Esophagus squamous epithelium (tissue), 5 donors: ENCODE measurements around the gene TMEM119. TPM values are rescaled to one million over a fixed set of nuclear protein-coding genes. Genes with fewer than 3 reads are reported as not detected.

Source experiments
- DNase-seq: peaks from one replicate; lab custom pipeline; 2025; lab: John Stamatoyannopoulos, UW
- H3K27ac ChIP-seq, 4 donors: fragments of 200-600 bp; sonication (generic); one replicate each; pipeline ENCODE4 v1.5.1; 2016 to 2019; ENCODE audit warnings: mild to moderate bottlenecking in 1 of 4
- H3K27me3 ChIP-seq, 4 donors: fragments of 200-600 bp; sonication (generic); 1 replicate in 3 of 4; 2 replicates in 1 of 4; pipeline versions ENCODE4 v1.5.1 to v1.6.0; 2017 to 2021; ENCODE audit warnings: antibody characterized with exemption in 1 of 4
- H3K36me3 ChIP-seq, 3 donors: fragments of 200-600 bp; sonication (generic); one replicate each; pipeline ENCODE4 v1.5.1; 2016 to 2019
- H3K4me1 ChIP-seq, 3 donors: fragments of 200-600 bp; sonication (generic); one replicate each; pipeline ENCODE4 v1.5.1; 2017 to 2019
- H3K4me3 ChIP-seq, 4 donors: fragments of 200-600 bp; sonication (generic); 1 replicate in 3 of 4; 2 replicates in 1 of 4; pipeline ENCODE4 v1.5.1; 2016 to 2019; ENCODE audit warnings: mild to moderate bottlenecking in 2 of 4, moderate library complexity in 1 of 4
- H3K9me3 ChIP-seq, 3 donors: fragments of 200-600 bp; sonication (generic); one replicate each; pipeline ENCODE4 v1.5.1; 2016 to 2019
- POLR2A ChIP-seq, 4 donors: fragments of 450-650 bp; IDR thresholded peaks; one replicate each; pipeline ENCODE4 v1.6.1; 2017; ENCODE audit warnings: antibody characterized with exemption in 4 of 4, mild to moderate bottlenecking in 4 of 4, moderate library complexity in 3 of 4
- WGBS, 2 donors: methylation state at CpG; one replicate each; pipeline ENCODE4 v1.1.5; 2018; 5-methylcytosine and 5-hydroxymethylcytosine counted together
- intact Hi-C: fragments of 100-400 bp; cut with DNase I; formaldehyde crosslinking; loops from one replicate; pipeline ENCODE4 v1.15.0; 2022
- total RNA-seq, 4 donors: library from RNA; depleted of rRNA; stranded (reverse); fragments of >200 nt; gene quantifications; one replicate each; pipeline ENCODE4 v1.1.0, GENCODE V29; 2016
- TF ChIP-seq, protein P1 (sequence below), 6 experiments: fragments of 450-650 bp in 4 of 6; fragments of 200-600 bp in 2 of 6; sonication (generic) in 2 of 6; IDR thresholded peaks; one replicate each; pipeline ENCODE4 v1.5.1; 2016 to 2019; ENCODE audit warnings: antibody characterized with exemption in 6 of 6, mild to moderate bottlenecking in 4 of 6, moderate library complexity in 4 of 6
- donor health status: DM: yes; HTN: yes; CAD: no.

Gene TMEM119
- total RNA-seq, 4 donors from 2014 or later = 0.08 to 4.8 (median 2.0) TPM

DNA sequence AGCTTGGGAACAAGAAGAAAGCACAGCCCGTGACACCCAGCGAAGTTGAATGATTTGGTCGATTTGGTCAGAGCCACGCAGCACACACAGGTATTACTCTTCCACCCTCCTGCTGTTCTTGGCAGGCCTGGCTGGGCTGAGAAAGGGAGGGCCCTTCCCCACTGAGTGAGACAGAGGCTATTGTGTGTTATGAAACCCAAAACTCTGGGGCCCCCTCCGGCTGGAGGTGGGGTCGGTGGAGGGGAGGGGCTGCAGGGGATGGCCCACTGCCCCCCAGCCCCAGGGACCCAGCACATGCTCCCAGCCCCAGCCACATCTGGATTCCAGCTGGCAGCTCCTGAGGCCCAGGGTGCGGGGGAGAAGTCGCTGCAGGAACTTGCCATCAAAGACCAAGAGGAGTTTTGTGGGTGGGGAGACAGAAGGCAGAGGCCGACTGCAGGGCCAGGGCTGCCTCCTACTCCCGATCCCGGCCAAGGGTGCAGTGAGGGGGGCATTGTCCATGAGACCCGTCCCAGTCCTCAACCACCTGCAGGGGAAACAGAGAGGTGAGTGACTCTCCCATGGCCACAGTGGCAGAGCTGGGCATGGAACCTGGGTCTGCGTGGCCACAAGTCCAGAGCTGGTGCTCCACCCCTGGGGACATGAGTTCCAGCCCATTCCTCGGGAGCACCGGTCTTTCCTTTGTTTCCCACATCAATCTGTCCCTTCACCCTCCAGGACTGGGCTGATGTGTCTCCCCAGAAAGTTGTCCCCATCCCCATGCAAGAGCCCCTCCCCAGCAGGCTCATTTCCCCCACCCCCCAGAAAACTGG, 8.7 kb downstream of the TMEM119 start:
- peaks cover 4 to 14% (median 5%) of the 10 kb centered on the region in 3 donors for H3K4me1 ChIP-seq
- H3K27ac ChIP-seq = no peak overlapping the region
- no peaks in the 10 kb centered on the region for H3K9me3 ChIP-seq
- no peak for DNase-seq
- no peak for TF ChIP-seq POLR2A (IDR thresholded peaks at IDR 0.05)
- TF ChIP-seq, protein P1, sequence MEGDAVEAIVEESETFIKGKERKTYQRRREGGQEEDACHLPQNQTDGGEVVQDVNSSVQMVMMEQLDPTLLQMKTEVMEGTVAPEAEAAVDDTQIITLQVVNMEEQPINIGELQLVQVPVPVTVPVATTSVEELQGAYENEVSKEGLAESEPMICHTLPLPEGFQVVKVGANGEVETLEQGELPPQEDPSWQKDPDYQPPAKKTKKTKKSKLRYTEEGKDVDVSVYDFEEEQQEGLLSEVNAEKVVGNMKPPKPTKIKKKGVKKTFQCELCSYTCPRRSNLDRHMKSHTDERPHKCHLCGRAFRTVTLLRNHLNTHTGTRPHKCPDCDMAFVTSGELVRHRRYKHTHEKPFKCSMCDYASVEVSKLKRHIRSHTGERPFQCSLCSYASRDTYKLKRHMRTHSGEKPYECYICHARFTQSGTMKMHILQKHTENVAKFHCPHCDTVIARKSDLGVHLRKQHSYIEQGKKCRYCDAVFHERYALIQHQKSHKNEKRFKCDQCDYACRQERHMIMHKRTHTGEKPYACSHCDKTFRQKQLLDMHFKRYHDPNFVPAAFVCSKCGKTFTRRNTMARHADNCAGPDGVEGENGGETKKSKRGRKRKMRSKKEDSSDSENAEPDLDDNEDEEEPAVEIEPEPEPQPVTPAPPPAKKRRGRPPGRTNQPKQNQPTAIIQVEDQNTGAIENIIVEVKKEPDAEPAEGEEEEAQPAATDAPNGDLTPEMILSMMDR (IDR thresholded peaks at IDR 0.05) = no peak
- H3K27me3 ChIP-seq = peaks cover 0 to 10% (median 0%) of the 10 kb centered on the region in 4 donors
- no peak overlapping the region for H3K4me3 ChIP-seq
- 24 to 43% methylated on average over 7 to 12 of the region's 15 CpGs for WGBS, 2 donors
- no peaks in the 10 kb centered on the region for H3K36me3 ChIP-seq
- intact Hi-C loops = no loop called here

DNA sequence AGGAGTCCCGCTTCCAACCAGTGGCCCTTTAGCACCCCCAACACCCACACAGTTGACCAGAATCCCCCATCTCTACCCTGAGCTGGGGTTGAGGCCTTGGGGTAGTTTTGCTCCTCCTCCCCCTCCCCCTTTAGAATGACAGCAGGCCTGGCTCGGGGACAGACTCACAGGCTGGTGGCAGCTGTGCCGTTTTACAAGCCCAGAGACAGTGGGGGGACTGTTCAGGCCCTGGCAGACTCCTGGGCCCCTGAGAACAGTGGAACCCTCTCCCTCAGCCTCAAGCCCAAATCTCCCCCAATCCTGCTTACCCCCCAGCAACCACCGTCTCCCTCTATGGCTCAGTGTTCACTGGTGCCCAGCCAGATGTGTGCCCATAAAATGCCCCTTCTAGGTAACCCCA, 10.1 kb downstream of the TMEM119 start:
- Histone ChIP-seq H3K4me1 (peaks cover 4 to 14% (median 5%) of the 10 kb centered on the region in 3 donors), H3K27ac (no peak overlapping the region), H3K36me3 (no peaks in the 10 kb centered on the region), H3K27me3 (peaks cover 0 to 10% (median 0%) of the 10 kb centered on the region in 4 donors), H3K4me3 (no peak overlapping the region), H3K9me3 (no peaks in the 10 kb centered on the region)
- 79 to 87% methylated on average over 2 to 4 of the region's 4 CpGs for WGBS, 2 donors
- DNase-seq = no peak
- TF ChIP-seq POLR2A (IDR thresholded peaks at IDR 0.05) = no peak
- TF ChIP-seq, protein P1 (IDR thresholded peaks at IDR 0.05) = no peak
- intact Hi-C loops = no loop called here

DNA sequence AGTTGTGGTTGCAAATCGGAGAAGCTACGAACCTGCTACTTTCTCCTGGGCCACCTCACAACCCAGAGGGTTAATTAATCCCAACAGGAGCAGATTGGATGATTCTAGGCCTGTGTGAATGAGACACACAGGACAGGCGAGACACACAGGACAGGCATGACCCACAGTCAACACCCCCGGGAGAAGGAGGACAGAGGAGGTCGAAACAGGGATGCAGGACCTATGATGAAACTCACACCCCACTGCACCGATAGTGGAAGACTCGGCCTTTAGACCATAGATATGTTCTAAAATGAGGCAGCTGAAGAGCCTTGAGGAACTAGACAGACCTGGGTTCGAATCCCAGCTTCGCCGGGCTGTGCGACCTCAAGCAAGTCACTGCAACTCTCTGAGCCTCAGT, 11.6 kb downstream of the TMEM119 start:
- TF ChIP-seq, protein P1 (IDR thresholded peaks at IDR 0.05) = no peak
- no peak for TF ChIP-seq POLR2A (IDR thresholded peaks at IDR 0.05)
- Histone ChIP-seq H3K36me3 (no peaks in the 10 kb centered on the region), H3K27ac (no peak overlapping the region), H3K4me3 (no peak overlapping the region), H3K9me3 (no peaks in the 10 kb centered on the region), H3K27me3 (peaks cover 0 to 10% (median 0%) of the 10 kb centered on the region in 4 donors), H3K4me1 (peaks cover 4 to 17% (median 5%) of the 10 kb centered on the region in 3 donors)
- no peak for DNase-seq
- intact Hi-C loops = no loop called here
- WGBS, 2 donors = 87 to 90% methylated on average over 10 to 11 of the region's 11 CpGs

DNA sequence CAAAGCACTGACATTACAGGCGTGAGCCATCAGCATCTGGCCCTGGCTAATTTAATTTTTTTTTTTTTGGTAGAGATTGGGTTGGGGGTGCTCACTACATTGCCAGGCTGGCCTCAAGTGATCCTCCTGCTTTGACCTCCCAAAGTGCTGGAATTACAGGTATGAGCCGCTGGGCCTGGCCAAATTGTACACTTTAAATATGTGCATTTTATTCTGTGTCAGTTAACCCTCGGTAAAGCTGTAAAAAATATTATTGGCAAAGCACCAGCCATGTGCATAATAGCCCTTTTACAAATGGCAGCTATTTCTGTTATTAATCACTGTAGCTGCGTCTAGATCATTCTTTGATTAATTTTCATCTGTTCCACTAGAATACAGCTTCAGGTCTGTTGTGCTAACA, 12.0 kb downstream of the TMEM119 start:
- H3K36me3 ChIP-seq = no peaks in the 10 kb centered on the region
- 52 to 54% methylated on average over 3 to 4 of the region's 4 CpGs for WGBS, 2 donors
- no peak overlapping the region for H3K4me3 ChIP-seq
- no peaks in the 10 kb centered on the region for H3K9me3 ChIP-seq
- H3K4me1 ChIP-seq = peaks cover 4 to 21% (median 5%) of the 10 kb centered on the region in 3 donors
- no peak for DNase-seq
- no peak overlapping the region for H3K27ac ChIP-seq
- peaks cover 0 to 10% (median 0%) of the 10 kb centered on the region in 4 donors for H3K27me3 ChIP-seq
- intact Hi-C loops = no loop called here
- TF ChIP-seq, protein P1 (IDR thresholded peaks at IDR 0.05) = no peak
- no peak for TF ChIP-seq POLR2A (IDR thresholded peaks at IDR 0.05)

DNA sequence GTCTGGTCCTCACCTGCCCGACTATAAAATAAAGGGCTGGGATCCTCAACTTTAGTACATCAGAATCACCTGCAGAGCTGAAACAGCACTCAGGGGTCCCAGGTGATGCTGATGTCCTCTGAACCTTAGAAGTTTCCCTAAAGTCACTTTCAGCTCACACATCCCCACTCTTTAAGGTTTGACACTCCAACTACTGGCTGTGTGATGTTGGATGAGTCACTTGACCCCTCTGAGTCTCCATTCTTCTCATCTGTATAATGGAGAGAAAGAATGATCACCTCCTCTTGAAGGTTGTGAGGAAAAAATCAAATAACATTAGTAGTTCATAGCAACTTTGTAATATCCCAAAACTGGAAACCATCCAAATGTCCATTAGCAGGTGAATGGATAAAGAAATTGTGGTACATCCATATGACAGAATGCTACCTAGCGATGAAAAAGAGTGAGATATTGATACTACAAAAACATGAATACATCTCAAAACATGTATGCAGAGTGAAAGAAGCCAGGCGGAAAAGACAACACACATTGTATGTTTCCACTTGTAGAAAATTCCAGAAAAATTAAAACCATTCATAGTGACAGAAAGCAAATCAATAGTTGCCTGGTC, 13.3 kb downstream of the TMEM119 start:
- Histone ChIP-seq H3K27me3 (peaks cover 0 to 6% (median 0%) of the 10 kb centered on the region in 4 donors), H3K9me3 (no peaks in the 10 kb centered on the region), H3K4me3 (no peak overlapping the region), H3K4me1 (peaks cover 4 to 20% (median 5%) of the 10 kb centered on the region in 3 donors), H3K27ac (no peak overlapping the region), H3K36me3 (no peaks in the 10 kb centered on the region)
- intact Hi-C loops = no loop called here
- 70 to 94% methylated on average over 3 of the region's 3 CpGs for WGBS, 2 donors
- DNase-seq = no peak
- TF ChIP-seq, protein P1 (IDR thresholded peaks at IDR 0.05) = no peak
- no peak for TF ChIP-seq POLR2A (IDR thresholded peaks at IDR 0.05)
